ENCODE measurements around the gene NAA16.

The NAA16 gene

GRCh38 chr13:41398494-41399170 lies 87.6 kb downstream of the NAA16 start:
- DNase-seq: no peak
- TF ChIP-seq CTCF (IDR thresholded peaks at IDR 0.05): no peak
- Mint-ChIP-seq H3K4me3 (no peak overlapping the region), H3K27me3 (ENCODE audit: low read depth, poor library complexity) (peaks cover 3% of the 10 kb centered on the region), H3K27ac (peak overlapping the region; percentile 73), H3K9me3 (no peaks in the 10 kb centered on the region), H3K4me1 (peaks cover 15% of the 10 kb centered on the region), H3K36me3 (ENCODE audit: low read depth) (no peaks in the 10 kb centered on the region)

- Mint-ChIP-seq H3K4me3 (no peak overlapping the region), H3K27me3 (ENCODE audit: low read depth, poor library complexity) (no peaks in the 10 kb centered on the region), H3K4me1 (peaks cover 15% of the 10 kb centered on the region), H3K27ac (no peak overlapping the region), H3K36me3 (ENCODE audit: low read depth) (no peaks in the 10 kb centered on the region), H3K9me3 (no peaks in the 10 kb centered on the region)
- no peak for TF ChIP-seq CTCF (IDR thresholded peaks at IDR 0.05)
- no peak for DNase-seq
Measured at GRCh38 chr13:41401366-41401765, 90.3 kb downstream of the NAA16 start.

GRCh38 chr13:41402691-41403511 lies 91.8 kb downstream of the NAA16 start:
- Mint-ChIP-seq H3K27me3 (ENCODE audit: low read depth, poor library complexity) (no peaks in the 10 kb centered on the region), H3K36me3 (ENCODE audit: low read depth) (no peaks in the 10 kb centered on the region), H3K4me3 (no peak overlapping the region), H3K9me3 (no peaks in the 10 kb centered on the region), H3K4me1 (peaks cover 15% of the 10 kb centered on the region), H3K27ac (peak overlapping the region; percentile 81)
- TF ChIP-seq CTCF (IDR thresholded peaks at IDR 0.05): no peak
- DNase-seq: no peak

- Mint-ChIP-seq H3K27me3 (ENCODE audit: low read depth, poor library complexity) (peaks cover 4% of the 10 kb centered on the region), H3K27ac (no peak overlapping the region), H3K4me3 (no peak overlapping the region), H3K9me3 (no peaks in the 10 kb centered on the region), H3K36me3 (ENCODE audit: low read depth) (no peaks in the 10 kb centered on the region), H3K4me1 (peaks cover 9% of the 10 kb centered on the region)
- no peak for DNase-seq
- TF ChIP-seq CTCF (IDR thresholded peaks at IDR 0.05): no peak
Measured at GRCh38 chr13:41403983-41404382, 92.9 kb downstream of the NAA16 start.

- no peak overlapping the region for H3K27ac Mint-ChIP-seq
- H3K9me3 Mint-ChIP-seq: no peaks in the 10 kb centered on the region
- H3K27me3 Mint-ChIP-seq (ENCODE audit: low read depth, poor library complexity): peaks cover 7% of the 10 kb centered on the region
- H3K4me1 Mint-ChIP-seq: peaks cover 8% of the 10 kb centered on the region
- no peaks in the 10 kb centered on the region for H3K36me3 Mint-ChIP-seq (ENCODE audit: low read depth)
- no peak for TF ChIP-seq CTCF (IDR thresholded peaks at IDR 0.05)
- no peak for DNase-seq
- H3K4me3 Mint-ChIP-seq: no peak overlapping the region
Measured at GRCh38 chr13:41405367-41405766, 94.3 kb downstream of the NAA16 start.
